Mammary epithelial cell (primary cell): ENCODE results near the gene ZP4.

Experiments
- EZH2 ChIP-seq: IDR thresholded peaks from 2 replicates; pipeline ENCODE4 v1.6.1; 2012; ENCODE audit warnings: low read length, inconsistent platforms, borderline replicate concordance
- TF ChIP-seq, protein P1 (sequence below), 2 donors: IDR thresholded peaks in 1 of 2; conservative IDR thresholded peaks in 1 of 2; 2 replicates each; pipeline ENCODE4 v1.5.1; 2011 to 2012; ENCODE audit warnings: inconsistent platforms in 2 of 2, low read length in 2 of 2, mild to moderate bottlenecking in 2 of 2, control low read depth in 1 of 2, low read depth in 1 of 2; ENCODE audit not compliant: insufficient read depth in 1 of 2; ENCODE audit errors: extremely low read depth in 1 of 2

DNA sequence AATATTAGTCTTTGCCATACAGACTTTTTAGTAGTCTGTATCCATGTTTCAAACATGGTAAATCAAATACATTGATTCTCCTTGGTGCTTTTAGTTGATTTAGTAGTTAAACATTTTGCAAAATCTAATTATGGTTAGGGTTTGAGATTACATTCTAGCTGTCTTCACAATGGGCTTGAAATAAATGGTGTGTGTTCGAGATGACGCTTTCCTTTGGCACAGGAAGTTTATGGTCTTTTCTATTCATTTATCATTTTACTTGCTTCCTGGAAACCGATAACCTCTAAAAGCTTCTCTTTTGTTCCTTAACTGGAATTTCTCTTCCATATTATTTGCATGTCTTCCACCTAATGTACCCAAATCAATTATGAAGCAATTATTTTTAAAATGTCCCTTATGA lies 38.4 kb downstream of the ZP4 start:
- TF ChIP-seq, protein P1, sequence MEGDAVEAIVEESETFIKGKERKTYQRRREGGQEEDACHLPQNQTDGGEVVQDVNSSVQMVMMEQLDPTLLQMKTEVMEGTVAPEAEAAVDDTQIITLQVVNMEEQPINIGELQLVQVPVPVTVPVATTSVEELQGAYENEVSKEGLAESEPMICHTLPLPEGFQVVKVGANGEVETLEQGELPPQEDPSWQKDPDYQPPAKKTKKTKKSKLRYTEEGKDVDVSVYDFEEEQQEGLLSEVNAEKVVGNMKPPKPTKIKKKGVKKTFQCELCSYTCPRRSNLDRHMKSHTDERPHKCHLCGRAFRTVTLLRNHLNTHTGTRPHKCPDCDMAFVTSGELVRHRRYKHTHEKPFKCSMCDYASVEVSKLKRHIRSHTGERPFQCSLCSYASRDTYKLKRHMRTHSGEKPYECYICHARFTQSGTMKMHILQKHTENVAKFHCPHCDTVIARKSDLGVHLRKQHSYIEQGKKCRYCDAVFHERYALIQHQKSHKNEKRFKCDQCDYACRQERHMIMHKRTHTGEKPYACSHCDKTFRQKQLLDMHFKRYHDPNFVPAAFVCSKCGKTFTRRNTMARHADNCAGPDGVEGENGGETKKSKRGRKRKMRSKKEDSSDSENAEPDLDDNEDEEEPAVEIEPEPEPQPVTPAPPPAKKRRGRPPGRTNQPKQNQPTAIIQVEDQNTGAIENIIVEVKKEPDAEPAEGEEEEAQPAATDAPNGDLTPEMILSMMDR (conservative IDR thresholded peaks at IDR 0.05 in 1 of 2, IDR thresholded peaks at IDR 0.05 in 1 of 2; ENCODE audit: extremely low read depth in 1 of 2, insufficient read depth in 1 of 2, low read depth in 1 of 2, low read length in 2 of 2), result no peak
- no peak for TF ChIP-seq EZH2
